Inflammatory macrophage treated with lipopolysaccharide for 4 hours (primary cell): Measurements from ENCODE around the gene TNPO3.
"Not testable (repeated sequence)": the region's sequence is repeated elsewhere in the genome, so short reads cannot be mapped to it uniquely, and the experiment has no call there.

Experiments used
- DNase-seq: peaks from one replicate; pipeline ENCODE4 v3.0.0-alpha.2; 2020

Gene TNPO3

GRCh38 chr7:129067943-129068548, 13.1 kb upstream of the TNPO3 start:
- DNase-seq = no peak

GRCh38 chr7:129067132-129067561, 12.2 kb upstream of the TNPO3 start:
- DNase-seq = not testable (repeated sequence)

GRCh38 chr7:129066290-129067131, 11.6 kb upstream of the TNPO3 start:
- DNase-seq = peak; percentile 35

- DNase-seq = no peak
Measured at GRCh38 chr7:129055861-129056464, 1.1 kb upstream of the TNPO3 start.

- DNase-seq = no peak
Measured at GRCh38 chr7:129055294-129055816, 444 bp upstream of the TNPO3 start.

- DNase-seq = no peak
Measured at GRCh38 chr7:129053938-129054437, 923 bp downstream of the TNPO3 start.

- no peak for DNase-seq
Measured at GRCh38 chr7:129052441-129052840, 2.5 kb downstream of the TNPO3 start.

GRCh38 chr7:129051459-129051858, 3.5 kb downstream of the TNPO3 start:
- not testable (repeated sequence) for DNase-seq

GRCh38 chr7:129047761-129048160, 7.2 kb downstream of the TNPO3 start:
- DNase-seq = no peak

GRCh38 chr7:129045682-129046081, 9.2 kb downstream of the TNPO3 start:
- DNase-seq = no peak

- no peak for DNase-seq
Measured at GRCh38 chr7:129043012-129043411, 11.9 kb downstream of the TNPO3 start.

GRCh38 chr7:129041142-129042085, 13.5 kb downstream of the TNPO3 start:
- DNase-seq = no peak

- not testable (repeated sequence) for DNase-seq
Measured at GRCh38 chr7:129038468-129038867, 16.4 kb downstream of the TNPO3 start.

GRCh38 chr7:129037585-129037984, 17.3 kb downstream of the TNPO3 start:
- DNase-seq = no peak

- no peak for DNase-seq
Measured at GRCh38 chr7:129032017-129032416, 22.9 kb downstream of the TNPO3 start.

- DNase-seq = no peak
Measured at GRCh38 chr7:129030440-129030839, 24.5 kb downstream of the TNPO3 start.

- no peak for DNase-seq
Measured at GRCh38 chr7:129024125-129024524, 30.8 kb downstream of the TNPO3 start.

GRCh38 chr7:129021656-129022055, 33.3 kb downstream of the TNPO3 start:
- no peak for DNase-seq

GRCh38 chr7:129017933-129018538, 36.9 kb downstream of the TNPO3 start:
- DNase-seq = no peak

GRCh38 chr7:129017264-129017663, 37.6 kb downstream of the TNPO3 start:
- no peak for DNase-seq

- DNase-seq = peak; percentile 93
Measured at GRCh38 chr7:129014501-129015101, 40.3 kb downstream of the TNPO3 start.
